Fibroblast of skin of scalp (primary cell): ENCODE results near the gene KLHL7.
"Not testable (repeated sequence)": the region's sequence is repeated elsewhere in the genome, so short reads cannot be mapped to it uniquely, and the experiment has no call there.

Experiments used
- DNase-seq: peaks from one replicate; pipeline ENCODE4 v3.0.0-alpha.2; 2013

KLHL7 gene

GRCh38 chr7:23183279-23184012, 77.9 kb downstream of the KLHL7 start:
- no peak for DNase-seq

DNA sequence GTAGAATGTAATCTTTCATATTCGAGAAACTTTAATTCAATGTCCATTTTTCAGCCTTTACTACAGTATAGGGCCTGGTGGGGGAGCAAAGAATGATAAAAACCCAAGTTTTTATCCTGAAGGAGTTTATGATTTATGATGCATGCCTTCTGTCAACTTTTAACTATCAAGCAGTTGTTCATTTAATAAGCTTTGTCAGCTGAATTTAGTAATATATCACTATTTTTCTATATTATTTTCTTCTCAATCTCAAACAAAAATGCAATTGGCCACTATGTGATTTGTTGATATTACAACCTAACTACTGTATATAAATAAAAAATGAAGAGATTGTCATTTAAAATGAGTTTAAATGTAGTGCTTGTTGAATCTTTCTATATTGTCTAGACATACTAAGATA, 78.7 kb downstream of the KLHL7 start:
- DNase-seq, result no peak

DNA sequence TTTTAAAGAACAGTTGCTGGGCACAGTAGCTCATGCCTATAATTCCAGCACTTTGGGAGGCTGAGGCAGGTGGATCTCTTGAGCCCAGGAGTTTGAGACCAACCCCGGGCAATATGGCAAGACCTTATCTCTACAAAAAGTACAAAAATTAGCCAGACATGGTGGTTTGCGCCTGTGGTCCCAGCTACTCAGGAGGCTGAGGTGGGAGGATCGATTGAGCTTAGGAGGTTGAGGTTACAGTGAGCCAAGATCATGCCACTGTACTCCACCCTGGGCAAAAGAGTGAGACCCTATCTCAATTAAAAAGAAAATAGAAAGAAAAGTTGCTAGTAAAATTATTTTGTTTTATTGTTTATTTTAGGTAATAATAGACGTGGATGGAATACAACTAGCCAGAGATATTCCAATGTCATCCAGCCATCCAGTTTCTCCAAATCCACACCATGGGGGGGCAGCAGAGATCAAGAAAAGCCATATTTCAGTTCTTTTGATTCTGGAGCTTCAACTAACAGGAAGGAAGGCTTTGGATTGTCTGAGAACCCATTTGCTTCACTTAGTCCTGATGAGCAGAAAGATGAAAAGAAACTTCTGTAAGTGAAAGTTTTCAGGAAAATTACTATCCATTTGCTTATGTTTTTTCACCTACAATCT, 79.2 kb downstream of the KLHL7 start:
- peak; percentile 59 for DNase-seq

DNA sequence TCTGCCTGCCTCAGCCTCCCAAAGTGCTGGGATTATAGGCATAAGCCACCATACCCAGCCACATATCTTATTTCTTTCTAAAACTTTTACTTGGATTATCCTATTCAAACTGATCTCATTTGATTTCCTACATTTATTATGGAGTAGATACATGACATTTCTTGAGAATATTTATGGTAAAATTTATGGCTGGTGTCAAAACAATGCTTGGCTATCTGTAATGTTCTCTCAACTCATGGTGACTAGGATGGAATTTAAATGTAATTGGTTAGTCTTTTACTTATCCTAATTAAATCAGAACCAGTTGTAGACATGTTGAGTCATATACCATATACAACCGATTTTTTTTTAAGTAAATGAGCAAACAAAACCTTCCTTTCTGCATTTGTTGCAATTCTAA, 80.4 kb downstream of the KLHL7 start:
- no peak for DNase-seq

DNA sequence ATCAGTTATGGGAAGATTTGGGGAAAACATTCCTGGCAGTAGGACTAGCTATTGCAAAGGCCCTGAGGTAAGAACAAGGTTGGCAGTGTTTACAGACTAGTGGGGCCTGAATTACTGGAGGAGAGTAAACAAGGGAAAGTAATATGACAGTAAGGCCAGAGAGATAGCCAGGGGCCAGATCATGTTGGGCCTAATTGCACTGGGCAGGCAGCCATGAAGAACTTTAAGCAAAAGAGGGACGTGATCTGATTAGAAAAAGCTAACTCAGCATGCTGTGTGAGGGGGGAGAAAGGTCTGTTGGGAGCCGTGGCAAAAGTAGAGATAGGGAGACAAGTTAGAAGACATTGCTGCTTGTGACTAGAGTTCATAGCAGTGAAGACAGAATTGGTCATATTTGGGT, 85.4 kb downstream of the KLHL7 start:
- no peak for DNase-seq

GRCh38 chr7:23193650-23194227, 88.2 kb downstream of the KLHL7 start:
- DNase-seq, result not testable (repeated sequence)

GRCh38 chr7:23196306-23196705, 90.7 kb downstream of the KLHL7 start:
- no peak for DNase-seq

DNA sequence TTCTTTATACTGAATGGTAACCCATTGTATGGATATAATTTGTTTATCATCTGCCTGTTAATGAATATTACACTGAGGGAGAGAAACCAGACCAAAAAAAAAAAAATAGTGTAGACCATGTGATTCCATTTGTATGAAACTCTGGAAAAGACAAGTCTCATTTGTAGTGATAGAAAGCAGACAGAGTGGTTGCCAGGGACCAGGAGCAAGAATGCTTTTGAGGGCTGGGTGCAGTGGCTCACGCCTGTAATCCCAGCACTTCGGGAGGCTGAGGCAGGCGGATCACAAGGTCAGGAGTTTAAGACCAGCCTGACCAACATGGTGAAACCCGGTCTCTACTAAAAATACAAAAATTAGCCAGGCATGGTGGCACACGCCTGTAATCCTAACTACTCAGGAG, 92.2 kb downstream of the KLHL7 start:
- DNase-seq, result not testable (repeated sequence)

DNA sequence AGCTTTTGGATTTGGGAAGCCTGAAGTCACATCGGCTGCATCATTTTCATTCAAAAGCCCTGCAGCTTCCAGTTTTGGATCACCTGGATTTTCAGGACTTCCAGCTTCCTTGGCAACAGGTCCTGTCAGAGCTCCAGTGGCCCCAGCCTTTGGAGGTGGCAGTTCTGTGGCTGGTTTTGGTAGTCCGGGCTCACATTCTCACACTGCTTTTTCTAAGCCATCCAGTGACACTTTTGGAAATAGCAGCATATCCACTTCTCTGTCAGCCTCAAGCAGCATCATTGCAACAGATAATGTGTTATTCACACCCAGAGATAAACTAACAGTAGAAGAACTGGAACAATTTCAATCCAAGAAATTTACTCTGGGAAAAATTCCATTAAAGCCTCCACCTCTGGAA, 94.7 kb downstream of the KLHL7 start:
- DNase-seq, result no peak

DNA sequence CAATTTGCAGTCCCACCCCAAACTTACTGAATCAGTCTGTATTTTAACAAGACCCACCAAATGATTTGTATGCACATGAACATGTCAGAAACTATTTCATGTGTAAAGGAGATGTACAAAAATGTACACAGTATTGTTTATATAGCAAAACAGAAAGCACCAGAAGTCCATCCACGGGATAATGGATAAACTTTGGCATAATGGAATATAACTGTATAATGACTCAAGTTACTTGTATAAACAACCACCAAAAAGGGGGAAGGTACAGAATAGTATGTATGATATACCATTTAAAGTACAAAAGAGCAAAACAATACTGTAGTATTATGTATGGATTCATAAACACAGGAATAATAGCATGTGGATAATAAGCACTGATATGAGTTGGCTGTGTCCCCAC, 98.7 kb downstream of the KLHL7 start:
- DNase-seq, result no peak

GRCh38 chr7:23205577-23205908, 100.0 kb downstream of the KLHL7 start:
- no peak for DNase-seq

DNA sequence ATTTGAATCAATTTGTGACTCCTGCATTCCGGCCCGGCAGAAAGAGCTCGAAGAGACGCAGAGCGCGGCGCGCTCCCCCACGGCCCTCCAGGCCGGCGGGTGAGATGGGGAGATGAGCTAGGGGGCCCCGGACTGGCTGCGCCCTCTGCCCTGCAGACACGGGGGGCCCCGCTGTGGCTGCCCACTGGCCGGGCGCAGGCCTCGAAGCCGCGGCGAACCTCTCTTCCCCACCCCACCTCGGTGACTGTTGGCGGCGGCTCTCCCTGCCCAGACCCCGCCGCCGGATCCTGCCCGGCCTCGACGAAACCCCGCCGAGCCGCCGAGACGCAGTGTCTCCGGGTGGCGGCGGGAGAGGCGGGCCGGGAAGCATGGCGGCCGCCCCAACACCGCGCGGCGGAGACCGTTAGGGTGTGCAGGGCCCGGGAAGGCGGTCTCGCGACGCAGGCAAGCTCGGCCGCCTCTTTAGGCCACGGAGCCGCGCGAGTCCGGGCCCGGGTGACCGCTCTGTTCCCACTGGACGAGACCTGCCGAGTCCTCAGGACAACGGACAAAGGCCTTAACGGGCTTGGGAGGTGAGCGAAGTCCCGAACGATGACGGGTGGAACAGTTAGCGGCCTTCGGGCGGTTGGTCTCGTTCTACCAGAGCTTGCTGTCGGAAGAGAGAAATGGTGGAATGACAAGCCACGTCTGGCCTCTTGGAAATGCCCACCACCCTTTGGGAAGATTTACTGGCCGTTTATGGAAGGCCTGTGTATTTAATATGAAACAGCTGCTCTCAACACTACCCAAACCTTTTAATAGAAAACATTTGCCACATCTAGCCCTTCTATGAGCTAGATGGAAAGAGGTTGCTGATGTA, 100.6 kb downstream of the KLHL7 start:
- peak; percentile 31 for DNase-seq

- no peak for DNase-seq
These were observed 101.4 kb downstream of the KLHL7 start for GRCh38 chr7:23207021-23207420.

DNA sequence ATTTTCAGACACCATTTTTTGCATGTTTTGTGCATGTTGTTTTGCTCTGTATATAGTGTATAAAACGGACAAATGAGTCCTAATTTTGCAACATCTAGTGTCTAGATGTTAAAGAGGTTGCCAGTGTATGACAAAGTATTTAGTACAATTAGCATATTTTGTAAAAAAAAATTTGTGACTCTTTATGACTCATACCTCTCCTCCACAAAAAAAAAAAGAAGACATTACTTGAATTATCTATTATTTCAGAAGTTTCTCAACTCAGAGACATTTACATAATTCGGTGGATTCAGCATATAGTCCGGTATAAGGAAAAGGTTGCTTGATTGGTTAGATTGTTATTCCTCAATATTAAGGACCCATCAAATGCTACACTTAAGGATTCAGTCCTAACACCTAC, 102.3 kb downstream of the KLHL7 start:
- no peak for DNase-seq

- DNase-seq, result no peak
These were observed 102.7 kb downstream of the KLHL7 start for GRCh38 chr7:23208316-23208715.

GRCh38 chr7:23210506-23210905, 104.9 kb downstream of the KLHL7 start:
- no peak for DNase-seq

- no peak for DNase-seq
These were observed 106.0 kb downstream of the KLHL7 start for GRCh38 chr7:23211589-23211988.

GRCh38 chr7:23212395-23212794, 106.8 kb downstream of the KLHL7 start:
- no peak for DNase-seq

DNA sequence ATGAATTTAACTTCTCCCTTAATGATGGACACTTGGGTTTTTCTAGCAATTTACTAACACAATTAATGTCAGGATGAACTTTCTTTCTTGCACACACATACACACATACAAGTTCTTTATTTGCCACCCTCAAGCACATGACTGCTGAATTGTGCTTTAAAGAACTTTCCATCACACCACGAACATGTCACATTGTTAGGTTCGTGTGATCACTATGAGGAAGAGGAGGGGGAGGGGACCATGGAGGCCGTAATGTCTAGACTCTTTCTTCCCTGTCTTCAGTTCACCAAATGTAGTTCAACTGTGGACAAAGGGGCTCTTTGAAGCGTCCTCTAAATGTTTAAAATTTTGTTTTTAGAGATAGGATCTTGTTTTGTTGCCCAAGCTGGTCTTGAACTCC, 107.3 kb downstream of the KLHL7 start:
- DNase-seq, result no peak

DNA sequence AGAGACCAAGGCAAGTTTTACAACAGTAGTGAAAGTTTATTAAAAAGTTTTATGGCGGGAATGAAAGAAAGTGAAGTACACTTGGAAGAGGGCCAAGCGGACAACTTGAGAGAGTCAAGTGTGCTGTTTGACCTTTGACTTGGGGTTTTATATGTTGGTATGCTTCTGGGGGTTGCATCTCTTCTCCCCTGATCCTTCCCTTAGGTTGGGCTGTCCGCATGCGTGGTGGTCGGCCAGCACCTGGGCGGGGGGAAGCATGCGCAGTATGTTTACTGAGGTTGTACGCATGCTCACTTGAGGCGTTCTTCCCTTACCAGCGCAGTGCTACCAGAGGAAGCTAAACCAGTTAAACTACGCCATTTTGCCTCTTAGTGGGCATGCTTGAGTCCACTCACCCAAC, 108.2 kb downstream of the KLHL7 start:
- no peak for DNase-seq

GRCh38 chr7:23214423-23214822, 108.8 kb downstream of the KLHL7 start:
- no peak for DNase-seq

DNA sequence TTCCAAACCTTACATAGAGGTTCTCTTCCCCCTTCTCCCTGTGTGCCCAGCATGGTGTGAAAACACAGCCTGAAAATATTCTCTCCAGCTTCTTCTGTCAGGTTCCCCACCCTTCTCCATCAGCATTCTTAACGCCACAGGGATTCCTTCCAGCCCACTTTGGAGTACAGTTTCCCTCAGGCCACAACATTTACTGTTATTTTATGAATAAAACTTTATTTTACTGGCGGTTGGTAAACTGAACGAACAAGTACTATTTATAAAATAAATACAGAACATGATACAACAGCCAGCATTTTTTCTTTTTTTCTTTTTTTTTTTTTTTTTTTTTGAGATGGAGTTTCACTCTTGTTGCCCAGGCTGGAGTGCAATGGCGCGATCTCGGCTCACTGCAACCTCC, 109.4 kb downstream of the KLHL7 start:
- no peak for DNase-seq

- no peak for DNase-seq
These were observed 110.4 kb downstream of the KLHL7 start for GRCh38 chr7:23216021-23216420.
